T-helper 2 cell treated with Interferon-gamma antibody and Interleukin-4, amounts not matched to agents 100 ng/mL and 5 ng/mL, for 36 hours (primary cell): ENCODE results near the gene MMP12. TPM values are rescaled to one million over a fixed set of nuclear protein-coding genes. Genes with fewer than 3 reads are reported as not detected.

Experiments
- intact Hi-C: fragments of 100-400 bp; cut with micrococcal nuclease; formaldehyde crosslinking; loops from one replicate; pipeline ENCODE4 v1.15.1; 2023
- total RNA-seq: library from RNA; stranded (reverse); gene quantifications from 2 replicates; pipeline ENCODE4 v1.2.3, GENCODE V29; 2022

MMP12 gene
- total RNA-seq, 1 donor from 2014 or later = not detected

DNA sequence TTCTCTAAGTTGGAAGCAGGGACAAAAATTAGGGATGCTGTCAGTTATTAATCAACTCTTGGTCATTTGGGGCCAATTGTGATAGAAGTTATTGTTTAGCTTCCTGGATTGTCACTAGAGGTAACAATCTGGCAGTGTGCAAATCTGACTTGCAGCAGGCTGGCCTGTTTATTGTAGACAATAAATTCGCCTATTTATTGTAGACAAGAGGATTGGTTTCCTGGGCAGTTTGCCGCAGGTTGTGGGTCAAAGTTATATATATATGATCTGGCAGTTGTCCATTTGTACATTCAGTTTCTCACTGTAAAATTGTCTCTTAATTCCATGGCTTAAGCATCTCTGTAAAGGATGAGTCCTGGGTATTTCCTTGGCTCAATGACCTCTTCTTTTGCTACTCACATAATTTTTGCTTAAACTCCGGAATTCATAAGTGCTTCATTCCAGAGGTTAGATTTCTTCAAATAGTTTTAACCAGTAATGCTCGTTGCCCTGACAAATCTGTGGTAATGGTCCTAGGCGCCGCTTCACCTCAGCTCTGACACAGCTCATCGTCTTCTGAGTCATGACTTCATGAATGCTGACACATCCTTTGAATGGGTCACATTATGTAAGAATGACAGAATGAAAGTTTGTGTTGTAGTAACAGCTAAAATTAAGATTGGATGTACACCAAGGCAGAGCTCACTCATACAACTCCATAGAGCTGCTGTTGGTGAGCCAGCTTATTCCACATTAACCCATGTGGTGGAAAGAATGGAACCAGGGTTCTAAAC lies 23.6 kb downstream of the MMP12 start:
- intact Hi-C loops = no loop called here

GRCh38 chr11:102849311-102849710 lies 25.5 kb downstream of the MMP12 start:
- intact Hi-C loops = no loop called here

DNA sequence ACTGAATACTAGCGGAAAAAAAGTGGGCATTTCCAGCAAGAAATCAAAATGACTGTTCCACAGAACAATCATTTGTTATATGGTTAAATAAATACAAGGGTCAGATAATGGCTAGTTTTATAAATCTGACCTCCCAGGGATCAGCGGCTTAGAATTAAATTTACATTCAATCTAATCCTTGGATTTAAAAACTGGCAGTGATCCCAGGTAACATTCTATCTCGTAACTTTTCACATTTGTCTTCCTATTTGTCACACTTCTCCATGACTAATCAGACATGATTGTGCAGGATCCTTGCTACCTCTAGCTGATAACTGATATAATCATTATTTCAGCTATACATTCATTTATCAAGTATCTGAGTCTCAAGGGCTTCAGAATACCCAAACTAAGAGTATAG lies 28.5 kb downstream of the MMP12 start:
- intact Hi-C loops = no loop called here

GRCh38 chr11:102843489-102843888 lies 31.3 kb downstream of the MMP12 start, which contains the start of gene MMP3:
Gene MMP3 (minus strand): TSS chr11:102843609. CDS start chr11:102843546, 63 bp downstream.
- intact Hi-C loops = no loop called here

DNA sequence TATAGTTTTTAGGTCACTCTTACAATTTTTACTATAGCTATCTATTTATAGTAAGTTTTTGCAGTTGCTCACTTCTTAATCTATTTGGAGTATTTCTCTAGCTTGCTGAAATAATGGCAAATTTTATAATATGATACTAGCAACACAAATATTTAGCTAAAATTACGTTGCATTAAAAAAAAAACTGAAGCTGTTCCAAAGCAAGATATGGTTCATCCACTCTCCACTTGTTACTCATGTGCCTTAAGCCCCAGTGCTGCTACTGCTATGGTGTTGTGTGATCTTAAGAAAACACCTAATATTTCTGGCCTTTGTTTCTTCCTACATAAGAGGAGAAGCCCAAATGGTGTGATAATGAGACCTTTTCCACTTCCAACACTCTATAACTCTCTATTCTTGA lies 31.9 kb downstream of the MMP12 start:
- intact Hi-C loops = no loop called here

GRCh38 chr11:102840018-102840417 lies 34.8 kb downstream of the MMP12 start:
- intact Hi-C loops = no loop called here

GRCh38 chr11:102837646-102838045 lies 37.1 kb downstream of the MMP12 start:
- intact Hi-C loops = no loop called here

- intact Hi-C loops = no loop called here
Measured at GRCh38 chr11:102837156-102837555, 37.6 kb downstream of the MMP12 start.

DNA sequence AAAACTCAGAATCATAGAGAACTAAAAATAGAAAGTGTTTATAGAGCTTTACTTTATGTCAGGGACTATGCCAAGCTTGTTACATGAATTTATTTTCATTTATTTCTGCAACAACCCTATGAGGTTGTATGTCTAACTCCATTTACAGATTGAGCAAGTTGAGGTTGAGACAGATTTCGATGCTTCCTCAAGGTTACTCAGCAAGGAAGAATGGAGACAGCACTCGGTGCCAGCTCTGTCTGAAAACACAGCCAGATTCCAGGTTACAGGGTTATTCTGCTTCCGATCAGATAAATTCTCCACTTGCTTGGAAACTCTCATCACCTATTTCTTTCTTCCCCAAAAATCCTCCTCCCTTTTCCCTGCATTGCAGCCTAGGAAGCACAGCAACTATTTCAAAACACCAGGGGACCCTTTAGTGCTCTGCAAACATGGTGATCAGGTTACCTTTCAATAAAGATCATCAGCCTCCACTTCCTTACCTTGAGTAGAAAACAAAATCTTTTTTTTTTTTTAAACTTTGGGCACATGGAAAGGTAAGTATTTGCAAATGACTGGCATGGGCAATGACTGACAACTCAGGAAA lies 38.4 kb downstream of the MMP12 start:
- intact Hi-C loops = no loop called here

DNA sequence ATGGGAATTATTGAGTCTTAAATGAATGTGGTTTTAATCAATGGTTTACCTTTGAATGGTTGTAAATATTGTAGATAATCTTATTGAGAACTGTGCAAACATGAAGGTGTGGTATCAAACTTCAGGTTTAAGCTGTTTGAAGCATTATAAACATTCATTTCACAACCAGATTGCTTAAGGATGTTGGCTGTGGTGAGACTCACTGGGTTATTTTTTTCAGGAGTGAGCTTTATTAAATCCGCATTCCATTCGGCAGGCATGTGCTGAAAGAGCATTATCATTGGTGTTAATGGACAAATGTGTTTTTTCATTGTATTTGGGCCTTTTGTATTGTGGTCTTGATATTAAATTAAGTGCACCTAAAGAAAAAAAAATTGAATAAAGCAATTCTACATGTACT lies 41.1 kb downstream of the MMP12 start:
- intact Hi-C loops = no loop called here

- intact Hi-C loops = no loop called here
Measured at GRCh38 chr11:102832612-102833011, 42.2 kb downstream of the MMP12 start.

DNA sequence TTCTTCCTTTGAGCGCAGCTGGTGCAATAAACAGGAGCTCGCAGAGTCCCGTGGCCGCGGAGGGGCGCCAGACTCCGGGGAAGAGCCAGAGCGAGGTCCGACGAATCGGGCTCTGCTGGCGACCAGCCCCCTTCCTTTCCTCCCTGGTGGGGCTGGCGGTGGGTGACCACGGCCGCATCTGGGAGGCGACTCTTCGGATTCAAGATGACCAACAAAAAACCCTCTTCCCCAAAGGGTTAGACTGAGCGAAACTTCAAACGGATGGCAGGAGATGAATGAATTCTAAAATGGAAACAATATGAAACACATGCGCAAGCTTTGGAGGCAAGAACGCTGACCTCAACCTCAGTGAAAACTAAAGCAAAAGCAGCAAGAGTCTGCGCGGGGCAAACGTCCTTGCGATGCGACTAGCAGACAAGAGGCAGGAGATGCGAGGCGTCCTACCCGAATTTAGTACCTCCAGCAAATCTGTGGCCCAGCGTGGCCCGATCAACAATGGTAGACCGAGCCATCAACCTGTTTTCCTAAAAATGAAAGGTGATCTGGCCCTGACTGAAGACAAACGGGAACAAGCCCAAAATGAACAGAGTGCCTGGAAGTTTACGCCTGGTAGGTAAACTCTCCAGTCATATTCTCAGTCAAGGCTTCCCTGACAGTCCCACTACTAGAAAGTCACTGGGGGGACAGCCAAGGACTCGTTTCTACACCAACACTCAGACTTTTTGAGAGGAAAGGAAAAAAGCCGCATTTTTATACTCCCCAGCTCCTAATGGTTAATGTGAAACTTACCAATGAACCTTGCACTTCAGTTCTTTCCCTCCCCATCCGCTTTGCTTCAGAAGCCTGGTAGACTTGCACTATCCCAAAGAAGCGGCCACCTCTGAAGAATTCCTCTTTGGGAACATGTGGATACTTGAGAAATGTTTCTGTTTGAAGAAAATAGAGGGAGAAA lies 43.0 kb downstream of the MMP12 start:
- intact Hi-C loops = no loop called here

GRCh38 chr11:102831128-102831488 lies 43.7 kb downstream of the MMP12 start:
- intact Hi-C loops = no loop called here

DNA sequence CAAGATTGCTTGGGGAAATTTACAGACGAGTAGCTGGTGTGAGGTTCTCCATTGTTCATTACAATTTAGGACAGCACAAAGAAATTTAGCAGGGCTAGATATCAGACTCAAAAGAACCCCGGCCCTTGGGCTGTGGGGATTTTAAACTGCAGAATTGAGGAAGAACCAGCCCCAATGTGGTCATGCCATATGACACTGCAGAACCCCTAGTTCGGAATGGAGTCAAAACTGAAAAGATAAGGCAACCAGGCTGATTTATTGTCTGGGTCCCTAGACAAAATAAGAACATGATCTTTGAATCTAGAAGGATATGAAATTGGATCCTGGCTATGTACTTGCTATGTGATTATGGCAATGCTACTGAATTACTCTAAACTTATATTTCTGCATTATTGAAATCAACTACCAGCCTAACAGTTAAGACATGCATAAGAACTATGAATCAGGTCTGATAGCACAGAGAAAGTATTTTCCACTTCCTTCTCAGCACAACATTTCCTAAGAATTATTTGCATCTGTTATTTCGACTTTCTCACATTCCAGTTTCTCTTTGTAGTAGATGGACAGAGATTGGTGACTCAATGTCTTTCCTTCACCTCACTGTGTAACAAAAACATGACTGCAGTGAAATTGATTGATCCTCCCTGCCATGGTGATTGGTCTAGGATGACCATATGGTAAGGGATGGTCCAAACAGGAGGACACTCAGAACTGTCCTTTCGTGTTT lies 44.6 kb downstream of the MMP12 start:
- intact Hi-C loops = no loop called here

DNA sequence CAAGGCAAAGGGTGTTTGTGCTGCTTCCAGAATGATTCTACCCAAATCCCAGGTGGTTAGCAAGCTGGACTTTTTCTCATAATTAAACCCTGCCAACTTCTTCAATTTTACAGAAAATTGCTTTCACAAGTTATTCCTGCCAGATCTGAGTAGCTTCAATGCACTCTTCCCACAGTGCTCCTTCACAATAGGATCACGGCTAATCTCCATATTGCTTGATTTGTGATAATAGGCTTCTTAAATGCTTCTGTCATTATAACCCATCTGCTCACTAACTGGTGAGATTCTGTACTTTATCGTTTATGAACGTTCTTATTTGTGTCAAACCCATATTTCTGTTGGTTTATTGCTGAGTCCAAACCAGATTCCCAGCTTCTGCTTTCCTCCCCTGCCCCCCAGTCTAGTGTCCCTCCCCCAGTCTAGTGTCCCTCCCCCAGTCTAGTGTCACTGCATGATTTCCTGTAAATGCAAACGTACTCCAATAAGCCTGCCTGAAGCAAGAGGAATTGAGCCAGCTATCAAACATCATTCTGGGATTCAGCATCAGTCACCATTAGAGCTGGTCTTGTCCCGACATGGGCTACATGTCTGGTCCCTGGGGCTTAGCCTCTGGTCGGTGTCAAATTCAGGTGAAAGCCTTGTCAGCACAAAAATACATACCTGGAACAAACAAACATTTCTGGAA lies 45.3 kb downstream of the MMP12 start:
- intact Hi-C loops = no loop called here

DNA sequence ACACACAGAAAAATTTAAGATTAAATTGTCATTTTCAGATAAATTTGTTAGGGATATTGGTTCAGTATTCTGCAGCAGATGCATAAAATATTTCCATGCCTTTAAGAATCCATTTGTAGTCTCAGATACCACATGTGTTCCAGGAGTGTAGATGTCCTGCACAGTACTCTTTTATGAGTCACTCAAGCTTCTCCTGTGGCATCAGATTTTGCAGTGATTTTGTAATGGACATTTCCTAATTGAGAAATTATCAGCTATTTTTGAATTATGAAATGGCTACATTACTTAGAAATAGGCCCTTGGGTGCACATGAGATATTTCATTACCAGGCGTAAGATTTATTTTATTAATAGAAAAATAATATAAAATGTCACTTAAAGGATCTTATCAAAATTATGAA lies 50.2 kb downstream of the MMP12 start:
- intact Hi-C loops = no loop called here

DNA sequence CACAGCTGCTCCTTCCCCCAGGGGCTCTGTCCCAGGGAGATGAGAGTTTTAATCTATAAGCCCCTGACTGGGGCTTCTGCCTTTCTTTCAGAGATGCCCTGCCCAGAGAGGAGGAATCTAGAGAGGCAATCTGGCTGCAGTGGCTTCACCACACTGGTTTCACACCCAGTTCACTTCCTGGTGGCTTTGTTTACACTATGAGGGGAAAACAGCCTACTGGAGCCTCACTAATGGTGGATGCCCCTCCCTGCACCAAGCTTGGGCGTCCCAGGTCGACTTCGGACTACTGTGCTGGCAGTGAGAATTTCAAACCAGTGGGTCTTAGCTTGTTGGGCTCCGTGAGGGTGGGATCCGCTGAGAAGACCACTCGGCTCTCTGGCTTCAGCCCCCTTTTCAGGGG lies 55.3 kb downstream of the MMP12 start:
- intact Hi-C loops = no loop called here

GRCh38 chr11:102813484-102813883 lies 61.3 kb downstream of the MMP12 start:
- intact Hi-C loops = no loop called here
